Vein endothelial cell (primary cell): ENCODE results near the gene LRRFIP1. TPM values are rescaled to one million over a fixed set of nuclear protein-coding genes. Genes with fewer than 3 reads are reported as not detected.

Experiments used
- total RNA-seq: library from RNA; depleted of rRNA; stranded (reverse); fragments of >200 nt; gene quantifications from 2 replicates; pipeline ENCODE4 v1.2.3, GENCODE V29; 2012

The LRRFIP1 gene, protein sequence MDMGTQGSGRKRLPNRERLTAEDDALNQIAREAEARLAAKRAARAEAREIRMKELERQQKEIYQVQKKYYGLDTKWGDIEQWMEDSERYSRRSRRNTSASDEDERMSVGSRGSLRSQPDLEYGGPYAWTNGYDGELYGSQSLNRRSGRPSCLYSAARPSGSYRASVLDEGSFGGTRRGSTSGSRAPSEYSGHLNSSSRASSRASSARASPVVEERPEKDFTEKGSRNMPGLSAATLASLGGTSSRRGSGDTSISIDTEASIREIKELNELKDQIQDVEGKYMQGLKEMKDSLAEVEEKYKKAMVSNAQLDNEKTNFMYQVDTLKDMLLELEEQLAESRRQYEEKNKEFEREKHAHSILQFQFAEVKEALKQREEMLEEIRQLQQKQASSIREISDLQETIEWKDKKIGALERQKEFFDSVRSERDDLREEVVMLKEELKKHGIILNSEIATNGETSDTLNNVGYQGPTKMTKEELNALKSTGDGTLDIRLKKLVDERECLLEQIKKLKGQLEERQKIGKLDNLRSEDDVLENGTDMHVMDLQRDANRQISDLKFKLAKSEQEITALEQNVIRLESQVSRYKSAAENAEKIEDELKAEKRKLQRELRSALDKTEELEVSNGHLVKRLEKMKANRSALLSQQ
- 174 and 223 TPM in 2 replicates for total RNA-seq

DNA sequence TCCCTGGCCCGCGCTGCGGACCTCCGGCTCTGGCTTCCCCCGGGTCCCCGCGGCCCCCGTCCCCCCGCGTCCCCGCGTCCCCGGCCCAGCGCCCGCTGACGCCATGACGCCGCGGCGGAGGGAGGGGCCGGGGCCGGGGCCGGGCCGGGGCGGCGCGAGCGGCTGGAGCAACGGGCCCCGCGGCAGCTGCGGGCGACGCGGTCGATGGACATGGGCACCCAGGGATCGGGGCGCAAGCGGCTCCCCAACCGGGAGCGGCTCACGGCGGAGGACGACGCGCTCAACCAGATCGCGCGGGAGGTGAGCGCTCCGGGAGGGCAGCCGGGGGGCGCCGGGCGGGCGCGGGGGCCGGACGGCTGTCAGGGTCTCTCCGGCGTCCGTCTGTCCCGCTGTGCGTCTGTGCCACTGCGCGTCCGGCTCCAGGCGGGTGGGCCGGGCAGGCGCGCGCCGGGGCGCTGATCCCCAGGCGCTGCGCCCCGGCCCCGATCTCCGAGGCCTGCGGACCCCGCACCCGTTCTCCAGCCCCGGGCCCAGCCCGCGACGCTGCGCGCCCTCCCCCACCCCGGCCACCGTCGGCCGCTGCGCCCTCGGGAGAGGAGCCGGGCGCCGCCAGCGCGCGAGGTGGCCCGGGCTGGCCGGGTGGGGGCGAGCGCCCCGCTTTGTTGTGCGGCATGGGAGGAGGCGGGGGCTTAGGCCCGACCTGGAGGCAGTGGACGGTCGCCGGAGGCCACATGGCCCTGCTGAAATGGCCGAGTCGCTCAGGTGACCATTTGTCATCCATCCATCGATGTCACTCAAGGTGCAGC is at the start of gene LRRFIP1:
Gene LRRFIP1, plus strand, starts transcription at position 147 of the 806 bp plus-strand sequence. Its CDS starts 58 bp downstream, at position 205.

DNA sequence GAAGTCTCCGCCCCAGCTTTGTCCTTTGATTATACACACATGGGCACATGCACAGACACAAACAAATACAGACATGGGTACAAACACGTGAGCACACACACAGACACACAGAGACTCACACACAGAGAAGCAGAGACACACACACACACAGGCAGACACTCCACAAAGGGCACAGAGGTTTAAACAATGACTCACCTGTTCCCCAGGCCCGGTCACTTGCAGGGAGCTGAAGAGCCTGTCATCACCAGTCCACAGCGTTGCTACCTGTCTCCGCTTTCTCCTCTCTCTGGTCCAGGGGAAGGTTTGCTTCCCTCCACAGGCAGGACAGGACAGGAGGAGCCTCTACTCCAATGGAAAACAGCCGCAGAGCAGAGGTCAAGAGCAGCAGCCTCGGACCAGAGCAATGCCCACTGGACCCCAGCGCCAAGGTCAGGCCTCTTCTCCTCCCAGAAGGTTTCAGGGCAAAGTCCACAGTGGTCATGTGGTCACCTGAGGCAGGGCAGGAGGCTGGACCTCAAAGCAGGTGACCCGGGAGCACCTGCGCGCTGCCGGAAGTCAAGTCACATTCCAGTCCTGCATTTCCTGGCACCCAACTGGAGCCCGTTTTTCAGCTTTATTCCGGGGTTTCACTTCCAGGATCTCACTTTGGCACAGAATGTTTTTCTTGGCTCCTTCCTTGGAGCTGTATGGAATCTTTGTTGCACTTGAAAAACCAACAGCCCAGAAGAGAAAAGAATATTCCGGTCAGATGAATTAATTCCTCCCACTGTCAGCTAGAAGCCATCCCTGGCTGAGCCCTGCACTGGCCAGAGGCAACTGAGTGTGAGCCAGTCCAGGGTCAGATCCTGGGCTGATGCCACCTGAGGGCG is 36.9 kb upstream of the LRRFIP1 start, which contains the start of gene RAB17:
Gene RAB17, minus strand, starts transcription at position 463 of the 869 bp plus-strand sequence. CDS start 4,580 bp downstream, outside the sequence.

GRCh38 chr2:237798236-237799059 is 171.1 kb downstream of the LRRFIP1 start, which contains the start of gene RBM44:
TSS of gene RBM44 (plus strand) at chr2:237798779. CDS start at chr2:237813610, 14,831 bp downstream.

Other genes starting within 250 kb of the LRRFIP1 start
- 4.6 and 25.7 TPM in 2 replicates for gene COL6A3, start 213.4 kb upstream of the LRRFIP1 start, total RNA-seq
- 1.1 TPM in 1 of 2 replicates, not detected in the other for gene MLPH, start 140.3 kb upstream of the LRRFIP1 start, total RNA-seq
- gene PRLH, start 61.0 kb upstream of the LRRFIP1 start, total RNA-seq: not detected in 2 replicates
- gene RAB17, start 36.9 kb upstream of the LRRFIP1 start, total RNA-seq: 2.3 and 9.5 TPM in 2 replicates
- 0.67 and 1.3 TPM in 2 replicates for gene RBM44, start 171.2 kb downstream of the LRRFIP1 start, total RNA-seq
- gene RAMP1, start 232.0 kb downstream of the LRRFIP1 start, total RNA-seq: not detected in 2 replicates